RWPE1 (cell line): ENCODE measurements around the gene PROK2.

ENCODE experiments used
- CTCF ChIA-PET: fragments of 350-600 bp; sonication (Branson Sonifier 250); formaldehyde crosslinking; extraction: SDS; loops from one replicate; lab custom pipeline; 2021; lab: Yijun Ruan, JAX
- POLR2A ChIA-PET: fragments of 400-600 bp; formaldehyde crosslinking; extraction: SDS; loops from one replicate; lab custom pipeline; 2020; ENCODE audit warnings: antibody characterized with exemption; ENCODE audit not compliant: low non-redundant PET; lab: Yijun Ruan, JAX
- DNase-seq: peaks from one replicate; pipeline ENCODE4 v3.0.0; 2012; ENCODE audit warnings: low spot score
- H3K27ac ChIP-seq: fragments of 450-650 bp; 2 replicates; pipeline ENCODE4 v1.5.1; 2017
- TF ChIP-seq, protein P1 (sequence below): fragments of 450-650 bp; conservative IDR thresholded peaks from 2 replicates; pipeline ENCODE4 v1.5.1; 2017; ENCODE audit warnings: low read depth, mild to moderate bottlenecking

The PROK2 gene

DNA sequence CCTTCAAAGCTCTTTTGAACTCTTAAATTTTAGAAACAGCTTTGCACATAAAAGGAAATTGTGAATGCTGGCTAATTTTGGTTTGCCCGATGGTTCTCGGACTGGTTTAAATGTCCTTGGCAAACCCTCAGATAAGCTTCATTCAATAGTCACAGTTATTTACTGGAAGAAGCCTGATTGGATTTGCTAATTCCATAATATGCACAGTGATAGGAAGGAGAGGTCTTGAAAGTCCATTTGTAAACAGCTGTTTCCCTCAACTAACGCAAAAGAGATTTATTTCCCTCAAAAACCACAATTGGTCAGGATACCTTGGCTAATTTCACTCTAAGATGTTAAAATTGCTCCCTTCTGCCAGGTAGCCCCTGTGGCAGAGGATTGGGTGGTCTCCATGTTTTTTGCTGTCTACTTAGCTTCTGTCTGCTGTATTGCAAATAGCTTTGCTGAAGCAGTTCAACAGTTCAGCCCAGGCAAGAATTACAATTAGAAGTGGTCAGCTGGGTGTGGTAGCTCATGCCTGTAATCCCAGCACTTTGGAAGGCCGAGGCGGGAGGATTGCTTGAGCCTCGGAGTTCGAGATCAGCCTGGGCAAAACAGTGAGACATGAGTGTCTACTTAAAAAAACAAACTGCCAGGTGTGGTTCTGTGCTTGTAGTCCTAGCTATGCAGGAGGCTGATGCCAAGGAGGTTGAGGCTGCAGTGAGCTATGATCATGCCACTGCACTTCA lies 30.6 kb upstream of the PROK2 start:
- DNase-seq: no peak
- no peak overlapping the region for H3K27ac ChIP-seq
- POLR2A ChIA-PET: no interaction called here
- TF ChIP-seq, protein P1, sequence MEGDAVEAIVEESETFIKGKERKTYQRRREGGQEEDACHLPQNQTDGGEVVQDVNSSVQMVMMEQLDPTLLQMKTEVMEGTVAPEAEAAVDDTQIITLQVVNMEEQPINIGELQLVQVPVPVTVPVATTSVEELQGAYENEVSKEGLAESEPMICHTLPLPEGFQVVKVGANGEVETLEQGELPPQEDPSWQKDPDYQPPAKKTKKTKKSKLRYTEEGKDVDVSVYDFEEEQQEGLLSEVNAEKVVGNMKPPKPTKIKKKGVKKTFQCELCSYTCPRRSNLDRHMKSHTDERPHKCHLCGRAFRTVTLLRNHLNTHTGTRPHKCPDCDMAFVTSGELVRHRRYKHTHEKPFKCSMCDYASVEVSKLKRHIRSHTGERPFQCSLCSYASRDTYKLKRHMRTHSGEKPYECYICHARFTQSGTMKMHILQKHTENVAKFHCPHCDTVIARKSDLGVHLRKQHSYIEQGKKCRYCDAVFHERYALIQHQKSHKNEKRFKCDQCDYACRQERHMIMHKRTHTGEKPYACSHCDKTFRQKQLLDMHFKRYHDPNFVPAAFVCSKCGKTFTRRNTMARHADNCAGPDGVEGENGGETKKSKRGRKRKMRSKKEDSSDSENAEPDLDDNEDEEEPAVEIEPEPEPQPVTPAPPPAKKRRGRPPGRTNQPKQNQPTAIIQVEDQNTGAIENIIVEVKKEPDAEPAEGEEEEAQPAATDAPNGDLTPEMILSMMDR: no peak
- CTCF ChIA-PET: no interaction called here

DNA sequence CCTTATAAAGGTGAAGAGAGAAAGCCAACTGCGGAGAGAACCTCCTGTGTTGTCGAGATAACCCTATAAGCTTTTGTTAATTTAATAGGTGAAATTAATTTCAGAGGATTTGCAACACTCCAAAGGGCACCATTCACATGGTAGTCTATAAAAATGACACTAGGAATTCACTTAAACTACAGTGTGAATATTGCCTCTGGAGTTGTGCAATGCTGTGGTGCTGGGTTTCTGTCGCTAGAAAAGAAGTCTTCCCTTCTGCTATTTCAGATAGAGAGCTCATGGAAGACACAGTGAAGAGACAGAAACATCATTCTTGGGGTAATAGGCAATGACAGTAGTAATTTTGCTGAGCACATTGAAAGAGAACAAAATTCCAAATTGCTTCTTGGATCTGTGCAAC lies 28.8 kb upstream of the PROK2 start:
- H3K27ac ChIP-seq: no peak overlapping the region
- CTCF ChIA-PET: interaction anchor here (0.8 kb wide), 1 partner anchor 284 kb away, joined by 4 read pairs; no protein-coding TSS in a partner anchor
- no peak for DNase-seq
- TF ChIP-seq, protein P1: no peak
- POLR2A ChIA-PET: no interaction called here

DNA sequence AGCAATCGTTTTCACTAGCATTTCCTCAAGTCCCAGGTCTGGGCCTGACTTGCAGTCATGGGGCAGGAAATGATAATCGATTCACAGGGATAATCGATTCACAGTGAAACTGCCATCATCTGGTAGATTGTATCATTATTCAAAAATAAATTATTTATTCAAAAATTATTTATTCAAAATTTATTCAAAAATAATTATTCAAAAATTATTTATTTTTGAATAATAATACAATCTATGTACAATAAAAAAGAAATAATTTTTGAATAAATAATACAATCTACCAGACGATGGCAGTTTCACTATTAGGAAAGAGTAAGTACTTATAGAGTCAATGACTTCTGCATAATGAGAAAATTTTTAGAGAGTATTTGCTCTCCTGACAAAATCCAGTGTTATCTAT lies 28.1 kb upstream of the PROK2 start:
- ChIA-PET CTCF (no interaction called here), POLR2A (no interaction called here)
- H3K27ac ChIP-seq: no peak overlapping the region
- TF ChIP-seq, protein P1: no peak
- DNase-seq: no peak

DNA sequence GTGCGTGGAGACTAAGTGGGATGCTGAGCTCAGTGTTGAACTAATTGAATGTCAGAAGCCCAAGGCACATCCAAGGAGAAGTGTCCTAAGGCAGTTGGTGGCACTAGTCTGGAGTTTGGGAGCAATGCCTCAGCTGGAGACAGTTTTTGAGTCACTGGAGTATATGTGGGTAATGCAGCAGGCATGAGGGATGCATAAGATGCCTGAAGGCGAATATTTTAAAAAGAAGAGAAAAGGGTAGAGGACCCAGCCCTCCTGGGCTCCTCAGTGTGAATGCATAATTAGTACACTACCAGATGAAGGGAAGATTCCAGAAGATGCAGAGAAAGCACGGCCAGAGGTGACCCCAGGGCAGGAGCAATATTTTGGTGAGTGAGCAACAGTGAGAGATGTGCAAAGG lies 25.1 kb upstream of the PROK2 start:
- POLR2A ChIA-PET: no interaction called here
- DNase-seq: no peak
- TF ChIP-seq, protein P1: no peak
- CTCF ChIA-PET: no interaction called here
- H3K27ac ChIP-seq: no peak overlapping the region

DNA sequence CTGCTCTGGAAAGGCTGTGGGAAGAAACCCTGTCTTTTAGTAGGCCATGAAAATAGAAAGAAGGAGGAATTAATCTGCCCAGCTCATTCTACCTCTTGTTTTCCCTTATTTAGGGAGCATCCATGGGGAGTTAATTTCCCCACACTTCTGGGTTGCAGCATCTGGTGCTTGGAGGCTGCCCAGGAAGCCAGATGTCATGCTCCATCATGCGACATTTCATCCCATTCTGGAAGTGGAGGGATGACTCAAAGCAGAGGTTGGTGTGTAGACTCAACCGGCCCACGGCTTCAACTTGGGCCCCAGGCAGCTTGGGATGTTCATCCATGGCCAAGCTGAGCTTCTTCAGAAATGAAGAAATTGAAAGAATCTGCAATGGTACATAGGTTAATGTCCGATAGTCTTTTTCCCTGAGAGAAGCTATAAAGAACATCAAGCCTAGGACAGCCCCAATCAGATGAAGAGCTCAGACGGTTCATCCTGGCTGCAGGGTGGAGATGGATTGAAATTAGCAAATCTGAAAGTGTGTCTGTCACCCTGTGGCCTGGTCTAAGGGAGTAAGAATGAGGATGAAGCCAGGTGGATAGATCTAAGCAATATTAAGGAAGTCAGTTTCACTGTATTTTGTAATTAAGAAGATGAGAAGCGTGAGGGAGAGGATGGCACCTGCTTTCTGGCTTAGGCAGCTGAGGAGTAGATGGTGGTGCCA lies 24.5 kb upstream of the PROK2 start:
- ChIA-PET CTCF (interaction anchor here (0.6 kb wide), 1 partner anchor 8 kb away, joined by 3 read pairs; no protein-coding TSS in a partner anchor), POLR2A (no interaction called here)
- no peak for DNase-seq
- H3K27ac ChIP-seq: no peak overlapping the region
- TF ChIP-seq, protein P1: no peak

DNA sequence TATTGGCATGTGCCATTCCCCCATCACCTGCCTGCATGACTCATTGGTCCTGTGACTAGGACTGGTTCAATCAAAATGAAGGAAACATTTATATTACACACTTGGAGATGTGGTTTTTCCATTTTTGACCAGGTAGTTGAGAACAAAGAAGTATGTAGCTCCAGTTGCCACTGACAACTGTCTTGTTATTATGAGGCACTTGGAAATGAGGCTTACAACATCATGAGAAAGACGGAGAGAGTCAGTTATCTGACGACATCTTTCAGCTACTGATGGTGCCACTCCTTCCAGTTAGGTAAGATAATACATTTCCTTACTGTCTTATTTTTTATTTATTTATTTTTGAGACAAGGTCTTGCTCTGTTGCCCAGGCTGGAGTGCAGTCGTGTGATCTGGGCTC lies 21.8 kb upstream of the PROK2 start:
- ChIA-PET POLR2A (no interaction called here), CTCF (no interaction called here)

More for the DNA sequence above, 21.8 kb upstream of the PROK2 start:
- H3K27ac ChIP-seq: no peak overlapping the region
- TF ChIP-seq, protein P1: no peak
- no peak for DNase-seq
